Stomach (tissue), 9 donors: ENCODE measurements around the gene EDDM13. TPM values are rescaled to one million over a fixed set of nuclear protein-coding genes. Genes with fewer than 3 reads are reported as not detected.
"Not testable (repeated sequence)": the region's sequence is repeated elsewhere in the genome, so short reads cannot be mapped to it uniquely, and the experiment has no call there.

ENCODE experiments used
- DNase-seq, 2 donors: peaks; one replicate each; pipeline versions ENCODE4 v3.0.0 to v3.0.0-alpha.2; 2013 to 2019
- H3K27ac ChIP-seq, 5 donors: fragments of 200-600 bp in 4 of 5; sonication (generic) in 4 of 5; one replicate each; pipeline ENCODE4 v1.5.1; 2013 to 2019; ENCODE audit warnings: mild to moderate bottlenecking in 1 of 5, moderate library complexity in 1 of 5
- H3K27me3 ChIP-seq, 3 donors: fragments of 200-600 bp; sonication (generic); one replicate each; pipeline ENCODE4 v1.5.1; 2017 to 2019; ENCODE audit warnings: mixed run types in 1 of 3
- H3K36me3 ChIP-seq, 4 donors: fragments of 200-600 bp; sonication (generic); 1 replicate in 3 of 4; 2 replicates in 1 of 4; pipeline ENCODE4 v1.5.1; 2016 to 2019
- H3K4me1 ChIP-seq, 4 donors: fragments of 200-600 bp; sonication (generic); one replicate each; pipeline ENCODE4 v1.5.1; 2016 to 2019
- H3K4me3 ChIP-seq, 4 donors: fragments of 200-600 bp; sonication (generic) in 3 of 4; one replicate each; pipeline ENCODE4 v1.5.1; 2016 to 2019; ENCODE audit warnings: mild to moderate bottlenecking in 1 of 4
- H3K9me3 ChIP-seq, 4 donors: fragments of 200-600 bp; sonication (generic); one replicate each; pipeline ENCODE4 v1.5.1; 2016 to 2019
- CTCF ChIP-seq, 7 experiments: fragments of 450-650 bp in 4 of 7; fragments of 200-600 bp in 3 of 7; sonication (generic) in 3 of 7; IDR thresholded peaks; one replicate each; pipeline ENCODE4 v1.5.1; 2016 to 2019; ENCODE audit warnings: antibody characterized with exemption in 7 of 7, control low read depth in 2 of 7, mild to moderate bottlenecking in 1 of 7
- EP300 ChIP-seq: sonication (generic); formaldehyde crosslinking; IDR thresholded peaks from one replicate; pipeline ENCODE4 v1.6.1; 2017; ENCODE audit warnings: antibody characterized with exemption
- POLR2A ChIP-seq, 4 donors: fragments of 450-650 bp; IDR thresholded peaks; one replicate each; pipeline ENCODE4 v1.6.1; 2016; ENCODE audit warnings: antibody characterized with exemption in 4 of 4, control low read depth in 2 of 4, mild to moderate bottlenecking in 1 of 4, moderate library complexity in 1 of 4
- POLR2AphosphoS5 ChIP-seq, 3 donors: sonication (generic); formaldehyde crosslinking; IDR thresholded peaks; one replicate each; pipeline ENCODE4 v1.6.1; 2016; ENCODE audit warnings: antibody characterized with exemption in 3 of 3
- WGBS, 5 donors: extraction: QIAGEN DNeasy Blood & Tissue Kit in 3 of 5; methylation state at CpG; one replicate each; pipeline versions ENCODE4 v1.1.5 to v1.1.7; 2013 to 2018; 5-methylcytosine and 5-hydroxymethylcytosine counted together
- intact Hi-C: fragments of 100-400 bp; cut with DNase I; formaldehyde crosslinking; loops from one replicate; pipeline ENCODE4 v1.15.1; 2023; ENCODE audit warnings: low total_unique reads
- polyA plus RNA-seq, 3 donors: library from polyadenylated mRNA; stranded (reverse); fragments of 200-250 nt; gene quantifications; one replicate each; pipeline ENCODE4 v1.2.3, GENCODE V29; 2013
- total RNA-seq, 5 donors: library from RNA; depleted of rRNA; stranded (reverse); fragments of >200 nt; gene quantifications; one replicate each; pipeline versions ENCODE4 v1.1.0 to v1.2.3, GENCODE V29; 2014 to 2016
- donor health status: healthy with polysubstance abuse.
- donor health status: Bipolar disorder and iron deficiency.
- donor health status: healthy.

The EDDM13 gene
- total and polyA plus RNA-seq, 8 donors: 1.6 TPM; not detected in 7

GRCh38 chr19:56333506-56333905, 61.0 kb downstream of the EDDM13 start:
- intact Hi-C loops: no loop called here
- peak; percentile 51 to 72 for DNase-seq
- Histone ChIP-seq H3K4me1 (no peaks in the 10 kb centered on the region), H3K27ac (no peak overlapping the region), H3K4me3 (no peak overlapping the region), H3K36me3 (no peaks in the 10 kb centered on the region), H3K9me3 (peaks cover 0 to 7% (median 2%) of the 10 kb centered on the region in 4 donors), H3K27me3 (no peaks in the 10 kb centered on the region)
- TF ChIP-seq POLR2AphosphoS5 (IDR thresholded peaks at IDR 0.05): no peak
- TF ChIP-seq POLR2A (IDR thresholded peaks at IDR 0.05): no peak
- peak in 5 of 7 experiments; percentile 32 to 53 (median 42) for TF ChIP-seq CTCF (IDR thresholded peaks at IDR 0.05)
- no peak for TF ChIP-seq EP300

GRCh38 chr19:56335371-56335770, 62.8 kb downstream of the EDDM13 start:
- H3K27me3 ChIP-seq, intact Hi-C loops, H3K4me3 ChIP-seq, H3K9me3 ChIP-seq, H3K36me3 ChIP-seq, H3K27ac ChIP-seq, H3K4me1 ChIP-seq, DNase-seq: not testable (repeated sequence)

GRCh38 chr19:56337077-56337476, 64.5 kb downstream of the EDDM13 start:
- H3K4me1 ChIP-seq, intact Hi-C loops, DNase-seq, H3K9me3 ChIP-seq, H3K36me3 ChIP-seq, H3K27ac ChIP-seq, H3K27me3 ChIP-seq, H3K4me3 ChIP-seq: not testable (repeated sequence)
- WGBS, 5 donors: 75 to 81% (median 80%) methylated on average over 7 to 8 of the region's 8 CpGs

GRCh38 chr19:56339031-56339430, 66.5 kb downstream of the EDDM13 start:
- H3K9me3 ChIP-seq, H3K36me3 ChIP-seq, DNase-seq, intact Hi-C loops, H3K4me1 ChIP-seq, H3K27me3 ChIP-seq, H3K4me3 ChIP-seq, H3K27ac ChIP-seq: not testable (repeated sequence)
- WGBS, 5 donors: 88 to 97% (median 95%) methylated on average over 5 to 8 of the region's 10 CpGs

- intact Hi-C loops: loop anchor here (10.0 kb wide), 1 partner anchor 277 kb away; no protein-coding TSS in a partner anchor
- no peaks in the 10 kb centered on the region for H3K36me3 ChIP-seq
Observed at GRCh38 chr19:56341948-56342347, 69.4 kb downstream of the EDDM13 start.

More at GRCh38 chr19:56341948-56342347, 69.4 kb downstream of the EDDM13 start:
- no peak overlapping the region for H3K4me3 ChIP-seq
- H3K27me3 ChIP-seq: no peaks in the 10 kb centered on the region
- no peaks in the 10 kb centered on the region for H3K4me1 ChIP-seq
- no peaks in the 10 kb centered on the region for H3K9me3 ChIP-seq
- DNase-seq: no peak
- TF ChIP-seq POLR2AphosphoS5 (IDR thresholded peaks at IDR 0.05) (no peak), EP300 (no peak), POLR2A (IDR thresholded peaks at IDR 0.05) (no peak), CTCF (IDR thresholded peaks at IDR 0.05) (no peak)
- H3K27ac ChIP-seq: no peak overlapping the region
